Left renal pelvis (tissue), 4 donors: Measurements from ENCODE around the gene PGAM5. TPM values are rescaled to one million over a fixed set of nuclear protein-coding genes. Genes with fewer than 3 reads are reported as not detected.
"Not testable (repeated sequence)": the region's sequence is repeated elsewhere in the genome, so short reads cannot be mapped to it uniquely, and the experiment has no call there.

Experiments used
- DNase-seq, 4 donors: peaks; one replicate each; pipeline ENCODE4 v3.0.0-alpha.2; 2013; ENCODE audit warnings: low read depth in 4 of 4, low spot score in 3 of 4
- polyA plus RNA-seq, 4 donors: library from polyadenylated mRNA; unstranded; fragments of 120-200 nt; gene quantifications; one replicate each; pipeline ENCODE4 v1.2.1, GENCODE V29; 2013; ENCODE audit not compliant: insufficient read length in 4 of 4

Gene PGAM5
- polyA plus RNA-seq, 4 donors, result 14.3 to 25.4 (median 21.7) TPM

GRCh38 chr12:132687211-132688164 lies 23.2 kb upstream of the PGAM5 start, which contains the start of the genes POLE and PXMP2:
Gene POLE (minus strand): TSS chr12:132687342. CDS start chr12:132687315, 27 bp downstream.
Gene PXMP2 (plus strand): TSS chr12:132687587. CDS start chr12:132687671, 84 bp downstream.
- DNase-seq, result peak; percentile 85 to 94 (median 90)

DNA sequence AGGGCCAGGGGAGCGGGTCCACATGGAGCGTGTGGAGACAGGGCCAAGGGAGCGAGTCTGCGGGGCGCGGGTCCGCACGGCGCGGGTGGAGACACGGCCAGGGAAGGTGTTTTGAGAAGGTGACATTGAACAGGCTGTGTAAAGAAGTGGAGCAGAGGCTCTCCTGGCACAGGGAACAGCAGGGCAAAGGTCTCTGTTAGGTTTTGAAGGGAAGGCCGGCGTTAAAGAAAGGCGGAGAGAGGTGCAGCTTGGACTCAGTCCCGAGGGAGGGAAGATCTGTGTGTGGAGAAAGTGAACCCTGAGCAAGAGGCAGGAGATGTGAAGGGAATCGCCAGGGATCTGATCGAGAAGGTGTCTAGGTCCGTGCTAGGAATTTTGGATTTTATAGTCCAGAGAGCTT lies 21.4 kb upstream of the PGAM5 start:
- DNase-seq, result no peak

DNA sequence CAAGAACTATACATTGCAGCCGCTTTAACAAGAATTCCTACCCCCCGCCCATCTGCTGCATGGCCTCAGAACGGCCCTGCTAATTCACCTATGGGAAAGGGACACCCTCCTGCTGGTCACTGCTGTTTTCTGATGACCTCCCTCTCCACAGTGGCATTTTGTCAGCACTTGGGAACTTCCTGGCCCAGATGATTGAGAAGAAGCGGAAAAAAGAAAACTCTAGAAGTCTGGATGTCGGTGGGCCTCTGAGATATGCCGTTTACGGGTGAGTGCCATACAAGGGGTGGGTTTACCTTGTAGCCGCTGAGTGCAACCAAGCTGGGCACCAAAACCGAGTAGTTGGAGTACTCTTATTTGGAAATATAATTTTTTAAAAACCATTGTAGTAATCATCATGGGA lies 20.5 kb upstream of the PGAM5 start:
- DNase-seq, result no peak

- DNase-seq, result not testable (repeated sequence)
Measured at GRCh38 chr12:132692030-132692429, 18.6 kb upstream of the PGAM5 start.

DNA sequence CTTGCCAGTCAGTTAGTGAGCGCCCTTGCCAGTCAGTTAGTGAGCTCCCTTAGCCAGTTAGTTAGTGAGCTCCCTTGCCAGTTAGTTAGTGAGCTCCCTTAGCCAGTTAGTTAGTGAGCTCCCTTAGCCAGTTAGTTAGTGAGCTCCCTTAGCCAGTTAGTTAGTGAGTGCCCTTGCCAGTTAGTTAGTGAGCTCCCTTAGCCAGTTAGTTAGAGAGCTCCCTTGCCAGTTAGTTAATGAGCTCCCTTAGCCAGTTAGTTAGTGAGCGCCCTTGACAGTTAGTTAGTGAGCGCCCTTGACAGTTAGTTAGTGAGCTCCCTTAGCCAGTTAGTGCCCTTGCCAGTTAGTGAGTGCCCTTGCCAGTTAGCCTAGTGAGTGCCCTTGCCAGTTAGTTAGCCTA lies 15.8 kb upstream of the PGAM5 start:
- not testable (repeated sequence) for DNase-seq

DNA sequence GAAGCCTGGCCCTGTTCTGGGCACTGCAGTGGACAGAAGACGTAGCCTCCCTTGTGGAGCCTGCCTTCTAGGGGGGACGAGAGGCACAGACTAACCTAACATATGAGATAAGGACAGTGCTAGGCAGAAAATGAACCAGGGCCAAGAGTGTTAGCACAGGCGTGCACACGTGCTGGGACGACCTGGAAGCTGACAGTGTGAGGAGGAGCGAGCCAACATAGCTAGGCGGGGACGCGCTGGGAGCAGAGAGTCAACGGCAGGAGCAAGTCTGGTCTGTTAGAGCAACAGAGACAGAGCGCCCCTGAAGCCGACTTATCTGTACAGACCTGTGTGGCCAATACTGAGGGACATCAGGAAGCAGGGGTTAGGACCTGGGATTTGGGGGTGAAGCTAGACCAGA lies 15.2 kb upstream of the PGAM5 start:
- no peak for DNase-seq

DNA sequence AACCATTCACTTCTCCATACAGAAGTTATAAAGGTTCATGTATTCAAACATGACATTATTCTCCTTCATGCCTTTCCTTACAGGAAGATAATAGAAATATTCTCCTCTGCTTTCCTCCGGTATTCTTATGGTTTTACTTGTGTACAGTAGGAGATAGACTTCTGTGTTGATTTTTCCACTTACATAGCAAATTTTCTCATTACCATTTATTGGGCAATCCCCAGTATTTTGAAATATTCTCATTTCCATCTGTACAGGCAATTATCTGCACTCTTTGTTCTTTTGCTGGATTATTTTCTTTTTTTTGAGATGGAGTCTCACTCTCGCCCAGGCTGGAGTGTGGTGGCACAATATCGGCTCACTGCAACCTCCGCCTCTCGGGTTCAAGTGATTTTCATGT lies 12.3 kb upstream of the PGAM5 start:
- DNase-seq, result no peak

DNA sequence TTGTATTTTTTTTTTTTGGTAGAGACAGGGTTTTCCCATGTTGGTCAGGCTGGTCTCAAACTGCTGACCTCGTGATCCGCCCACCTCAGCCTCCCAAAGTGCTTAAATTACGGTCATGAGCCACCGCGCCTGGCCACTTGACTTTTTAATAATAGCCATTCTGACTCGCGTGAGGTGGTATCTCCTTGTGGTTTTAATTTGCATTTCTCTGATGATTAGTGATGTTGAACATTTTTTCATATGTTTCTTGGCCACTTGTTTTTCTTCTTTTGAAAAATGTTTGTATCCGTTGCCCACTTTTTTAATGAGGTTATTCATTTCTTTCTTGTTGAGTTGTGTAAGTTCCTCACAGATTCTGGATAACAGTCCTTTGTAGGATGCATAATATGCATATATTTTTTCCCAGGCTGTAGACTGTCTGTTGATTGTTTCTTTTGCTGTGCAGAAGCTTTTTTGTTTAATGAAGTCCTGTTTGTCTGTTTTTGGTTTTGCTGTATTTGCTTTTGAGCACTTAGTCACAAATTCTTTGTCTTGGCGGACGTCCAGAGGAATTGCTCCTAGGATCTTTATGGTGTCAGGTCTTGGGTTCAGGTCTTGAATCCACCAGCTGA lies 10.3 kb upstream of the PGAM5 start:
- DNase-seq, result no peak

GRCh38 chr12:132702640-132703039 lies 8.0 kb upstream of the PGAM5 start:
- DNase-seq, result no peak

DNA sequence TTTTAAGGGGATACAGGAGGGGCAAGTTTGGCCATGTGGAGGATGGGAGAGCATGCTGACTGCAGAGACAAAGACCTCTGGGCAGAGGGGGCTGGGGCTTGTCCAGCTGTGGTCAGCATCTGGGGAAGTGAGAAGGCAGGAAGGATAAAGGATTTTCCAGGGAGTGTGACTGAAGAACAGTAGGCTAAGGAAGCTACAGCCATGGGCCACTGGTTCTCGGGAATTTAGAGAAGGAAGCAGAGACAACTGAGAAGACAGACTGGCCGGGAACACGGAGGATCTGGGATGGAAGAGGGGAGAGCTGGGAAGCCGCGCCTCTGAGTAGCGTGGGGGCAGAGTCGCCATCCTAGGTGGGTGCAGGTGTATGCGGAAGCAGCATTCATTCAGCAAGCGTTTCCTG lies 7.0 kb upstream of the PGAM5 start:
- DNase-seq, result no peak

DNA sequence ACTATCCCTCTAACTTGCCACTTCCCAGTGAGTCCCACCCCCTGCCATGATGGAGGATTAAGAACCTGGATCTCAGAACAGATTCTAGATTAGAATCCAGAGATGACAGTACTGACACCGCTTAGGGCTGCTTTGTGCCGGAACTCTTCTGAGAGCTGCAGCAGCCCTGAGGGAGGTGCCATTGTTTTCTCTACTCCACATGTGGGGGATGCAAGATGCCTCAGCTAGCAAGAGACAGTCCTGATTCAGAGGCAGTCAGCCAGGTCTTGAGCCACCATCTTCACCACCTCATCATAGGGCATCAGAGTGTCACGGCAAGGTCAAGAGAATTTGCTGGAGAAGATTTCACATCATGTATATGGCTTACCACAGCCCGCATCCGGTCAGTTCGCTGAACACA lies 3.4 kb upstream of the PGAM5 start:
- no peak for DNase-seq

DNA sequence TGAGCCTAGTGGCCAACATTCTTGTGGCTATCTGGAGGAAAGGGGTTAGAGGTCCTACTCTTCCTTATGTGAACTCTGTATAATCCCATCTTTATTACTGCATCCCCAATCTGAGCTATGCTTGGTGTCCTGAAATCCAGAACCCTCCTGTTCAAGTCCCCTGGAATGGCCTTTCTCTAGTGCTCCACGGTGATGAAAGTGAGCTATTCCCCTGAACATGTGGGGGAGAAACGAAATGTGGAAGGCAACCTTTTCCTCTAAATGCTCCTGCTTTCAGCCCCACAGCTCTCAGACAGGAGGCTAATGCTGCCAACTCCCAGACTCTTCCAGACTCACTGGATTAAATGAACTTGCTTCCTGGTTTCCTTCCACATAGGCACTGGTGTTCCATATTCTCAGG lies 2.5 kb upstream of the PGAM5 start:
- no peak for DNase-seq

GRCh38 chr12:132710043-132710404 lies 618 bp upstream of the PGAM5 start:
- no peak for DNase-seq

GRCh38 chr12:132711080-132711843 lies 620 bp downstream of the PGAM5 start:
- DNase-seq, result no peak

DNA sequence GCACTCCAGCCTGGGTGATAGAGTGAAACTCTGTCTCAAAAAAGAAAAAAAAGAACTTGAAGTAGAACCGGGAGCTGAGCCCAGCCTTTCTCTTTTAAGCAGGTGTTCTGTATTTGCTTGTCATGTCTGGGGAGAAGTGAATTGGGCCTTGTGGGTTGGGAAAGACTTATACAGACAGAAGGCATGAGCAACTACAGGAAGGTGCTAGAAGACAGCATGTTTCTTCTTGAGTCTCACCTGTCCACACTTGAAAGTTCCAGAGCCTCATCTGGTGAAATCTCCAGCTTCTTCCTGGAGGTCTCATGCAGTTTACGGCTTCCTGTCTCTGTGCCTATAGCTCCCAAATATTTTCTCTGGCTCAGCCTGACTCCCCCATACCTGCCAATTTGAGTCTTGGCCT lies 2.5 kb downstream of the PGAM5 start:
- no peak for DNase-seq

DNA sequence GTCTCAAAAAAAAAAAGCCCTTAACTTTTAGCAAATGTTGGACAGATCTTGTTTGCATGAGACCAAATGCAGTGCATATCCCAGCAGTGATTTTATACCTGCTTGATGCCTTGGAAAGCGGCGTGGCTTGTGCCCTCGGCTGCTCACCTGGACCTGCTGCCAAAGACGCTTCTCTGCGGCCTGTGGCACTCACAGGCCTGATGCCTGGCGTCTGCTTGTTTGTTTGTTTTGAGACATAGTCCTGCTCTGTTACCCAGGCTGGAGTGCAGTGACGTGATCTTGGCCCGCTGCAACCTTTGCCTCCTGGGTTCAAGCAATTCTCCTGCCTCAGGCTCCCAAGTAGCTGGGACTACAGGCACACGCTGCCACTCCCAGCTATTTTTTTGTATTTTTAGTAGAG lies 5.2 kb downstream of the PGAM5 start:
- no peak for DNase-seq

DNA sequence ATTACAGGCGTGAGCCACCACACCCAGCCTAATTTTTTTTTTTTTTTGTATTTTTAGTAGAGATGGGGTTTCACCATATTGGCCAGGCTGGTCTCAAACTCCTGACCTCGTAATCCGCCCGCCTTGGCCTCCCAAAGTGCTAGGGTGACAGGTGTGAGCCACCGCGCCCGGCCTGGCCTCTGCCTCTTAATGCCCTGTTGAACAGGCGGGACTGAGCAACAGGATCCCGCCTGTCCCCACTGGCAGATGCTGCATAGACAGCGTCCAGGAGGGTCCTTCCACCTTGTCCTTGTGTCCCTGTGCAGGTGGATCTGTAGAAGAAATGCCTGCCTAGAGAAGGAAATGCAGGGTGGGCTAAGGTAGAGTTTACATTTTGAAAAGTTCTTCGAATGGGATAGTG lies 5.7 kb downstream of the PGAM5 start:
- no peak for DNase-seq

DNA sequence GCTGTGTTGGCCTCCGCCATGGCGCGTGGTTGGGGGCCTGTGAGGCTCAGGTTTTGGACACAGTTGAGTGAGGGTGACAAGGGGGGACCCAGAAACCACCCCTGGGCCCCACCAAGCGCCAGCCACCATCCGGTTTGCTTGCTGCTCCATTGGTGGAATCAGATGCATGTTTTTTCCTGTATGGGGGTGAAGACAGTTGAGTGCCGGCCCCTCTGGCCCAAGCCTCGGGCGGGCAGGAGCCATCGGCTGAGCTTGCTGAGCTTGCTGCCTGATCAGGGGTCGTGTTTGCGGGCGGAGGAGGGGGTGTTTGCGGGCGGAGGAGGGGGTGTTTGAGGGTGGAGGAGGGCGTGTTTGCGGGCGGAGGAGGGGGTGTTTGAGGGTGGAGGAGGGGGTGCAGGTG lies 6.4 kb downstream of the PGAM5 start:
- DNase-seq, result no peak

DNA sequence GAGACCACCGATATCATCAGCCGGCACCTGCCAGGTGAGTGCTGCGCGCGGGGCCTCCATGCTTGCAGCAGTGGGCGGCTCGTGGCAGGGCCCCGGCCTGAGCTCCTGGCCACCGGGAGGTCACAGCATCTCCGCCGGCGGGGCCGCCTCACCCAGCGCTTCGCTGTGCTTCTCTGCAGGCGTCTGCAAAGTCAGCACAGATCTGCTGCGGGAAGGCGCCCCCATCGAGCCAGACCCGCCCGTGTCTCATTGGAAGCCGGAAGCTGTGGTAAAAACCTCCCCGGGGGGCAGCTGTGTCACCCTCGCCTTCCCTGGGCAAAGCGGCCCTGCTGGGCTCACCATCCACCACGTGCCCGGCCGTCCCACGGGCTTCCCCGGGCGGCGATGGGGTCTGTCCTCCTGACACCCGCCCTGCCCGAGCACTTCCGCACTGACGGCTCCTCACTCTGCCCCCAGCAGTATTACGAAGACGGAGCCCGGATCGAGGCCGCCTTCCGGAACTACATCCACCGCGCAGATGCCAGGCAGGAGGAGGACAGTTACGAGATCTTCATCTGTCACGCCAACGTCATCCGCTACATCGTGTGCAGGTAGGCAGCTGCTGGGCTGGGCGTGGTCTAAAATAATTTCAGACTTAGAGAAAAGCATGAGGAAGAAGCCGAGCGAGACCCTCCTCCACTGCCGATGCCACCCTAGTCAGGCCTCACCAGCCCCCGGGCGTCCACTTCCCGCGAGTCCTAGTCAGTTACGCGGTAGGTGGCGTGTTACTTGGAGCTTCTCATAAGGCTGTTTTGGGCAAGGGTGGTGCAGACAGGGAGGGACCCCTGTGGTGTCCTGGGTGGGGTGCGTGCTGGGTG lies 7.1 kb downstream of the PGAM5 start:
- no peak for DNase-seq

GRCh38 chr12:132718644-132719043 lies 8.0 kb downstream of the PGAM5 start:
- DNase-seq, result no peak
